ENCODE results near the gene FAM135A. TPM values are rescaled to one million over a fixed set of nuclear protein-coding genes. Genes with fewer than 3 reads are reported as not detected.

The FAM135A gene
- total RNA-seq, 1 donor = 21.0 TPM

DNA sequence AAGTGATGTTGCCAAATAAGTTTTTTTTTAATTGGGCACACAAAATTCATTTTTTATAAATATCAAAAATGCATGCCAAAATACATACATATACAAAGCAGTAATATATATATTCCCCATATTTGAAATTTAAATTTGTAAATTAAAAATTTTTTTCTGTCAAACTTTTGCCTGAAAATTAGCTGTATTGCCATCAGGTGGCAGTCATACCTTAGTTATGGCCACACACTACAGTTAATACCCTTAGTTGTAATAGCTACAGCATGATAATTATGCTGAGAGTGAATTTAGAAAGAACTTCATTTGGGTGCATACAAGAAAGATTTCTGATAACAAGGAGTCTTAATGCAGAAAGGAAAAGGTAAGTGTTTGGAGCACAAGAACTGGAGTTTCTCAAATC is 107.3 kb downstream of the FAM135A start:
- TF ChIP-seq, protein P1, sequence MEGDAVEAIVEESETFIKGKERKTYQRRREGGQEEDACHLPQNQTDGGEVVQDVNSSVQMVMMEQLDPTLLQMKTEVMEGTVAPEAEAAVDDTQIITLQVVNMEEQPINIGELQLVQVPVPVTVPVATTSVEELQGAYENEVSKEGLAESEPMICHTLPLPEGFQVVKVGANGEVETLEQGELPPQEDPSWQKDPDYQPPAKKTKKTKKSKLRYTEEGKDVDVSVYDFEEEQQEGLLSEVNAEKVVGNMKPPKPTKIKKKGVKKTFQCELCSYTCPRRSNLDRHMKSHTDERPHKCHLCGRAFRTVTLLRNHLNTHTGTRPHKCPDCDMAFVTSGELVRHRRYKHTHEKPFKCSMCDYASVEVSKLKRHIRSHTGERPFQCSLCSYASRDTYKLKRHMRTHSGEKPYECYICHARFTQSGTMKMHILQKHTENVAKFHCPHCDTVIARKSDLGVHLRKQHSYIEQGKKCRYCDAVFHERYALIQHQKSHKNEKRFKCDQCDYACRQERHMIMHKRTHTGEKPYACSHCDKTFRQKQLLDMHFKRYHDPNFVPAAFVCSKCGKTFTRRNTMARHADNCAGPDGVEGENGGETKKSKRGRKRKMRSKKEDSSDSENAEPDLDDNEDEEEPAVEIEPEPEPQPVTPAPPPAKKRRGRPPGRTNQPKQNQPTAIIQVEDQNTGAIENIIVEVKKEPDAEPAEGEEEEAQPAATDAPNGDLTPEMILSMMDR (IDR thresholded peaks at IDR 0.05; ENCODE audit: insufficient read depth, low read length) = peak; percentile 35
- peak; percentile 40 for DNase-seq (ENCODE audit: low read depth)
- H3K4me3 ChIP-seq (ENCODE audit: low read depth, low read length) = no peak overlapping the region

DNA sequence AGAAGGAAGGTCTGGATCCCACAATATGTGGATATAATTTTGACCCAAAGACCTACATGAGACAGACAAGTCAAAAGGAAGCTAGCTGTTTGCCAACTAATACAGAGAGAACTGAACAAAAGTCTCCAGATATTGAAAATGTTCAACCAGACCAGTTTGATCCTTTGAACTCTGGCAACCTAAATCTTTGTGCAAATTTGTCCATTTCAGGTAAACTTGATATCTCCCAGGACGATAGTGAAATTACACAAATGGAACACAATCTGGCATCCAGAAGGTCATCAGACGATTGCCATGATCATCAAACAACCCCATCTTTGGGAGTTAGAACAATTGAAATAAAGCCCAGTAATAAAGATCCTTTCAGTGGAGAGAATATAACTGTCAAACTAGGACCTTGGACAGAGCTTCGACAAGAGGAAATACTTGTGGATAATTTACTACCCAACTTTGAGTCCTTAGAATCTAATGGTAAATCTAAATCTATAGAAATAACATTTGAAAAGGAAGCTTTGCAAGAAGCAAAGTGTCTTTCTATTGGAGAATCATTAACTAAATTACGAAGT is 111.5 kb downstream of the FAM135A start:
- TF ChIP-seq, protein P1 (IDR thresholded peaks at IDR 0.05; ENCODE audit: insufficient read depth, low read length) = no peak
- DNase-seq (ENCODE audit: low read depth) = no peak
- H3K4me3 ChIP-seq (ENCODE audit: low read depth, low read length) = no peak overlapping the region

DNA sequence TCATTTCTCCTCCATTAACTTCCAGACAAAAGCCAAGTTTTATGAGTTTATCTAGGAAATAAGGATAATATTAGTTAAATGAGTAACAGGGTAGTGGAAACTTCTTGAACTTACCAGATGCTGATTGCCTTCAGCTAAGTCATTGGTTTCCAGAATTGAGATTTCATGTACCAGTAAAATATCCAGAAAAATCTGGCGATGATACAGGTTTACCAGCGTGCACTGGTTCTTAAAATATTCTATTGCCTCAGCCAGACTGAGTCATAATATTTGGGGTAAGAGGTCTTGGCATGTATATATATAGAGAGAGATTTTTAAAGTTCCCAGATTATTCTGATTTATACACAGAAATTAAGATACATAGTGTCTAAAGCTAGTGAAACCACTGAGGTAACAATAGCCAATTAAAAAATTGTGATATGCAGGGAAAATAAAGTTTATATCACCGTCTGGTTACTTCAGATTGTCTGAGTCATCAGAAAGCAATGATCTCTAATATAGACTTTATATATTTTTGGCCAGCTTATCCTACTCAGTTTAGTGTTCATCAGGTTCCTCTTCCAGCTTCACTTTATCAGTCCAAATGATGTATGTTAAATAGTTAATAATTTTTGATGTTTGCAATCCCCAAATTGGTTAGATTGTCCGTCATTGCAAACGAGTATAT is 113.9 kb downstream of the FAM135A start:
- no peak overlapping the region for H3K4me3 ChIP-seq (ENCODE audit: low read depth, low read length)
- peak; percentile 79 for DNase-seq (ENCODE audit: low read depth)
- TF ChIP-seq, protein P1 (IDR thresholded peaks at IDR 0.05; ENCODE audit: insufficient read depth, low read length) = no peak

DNA sequence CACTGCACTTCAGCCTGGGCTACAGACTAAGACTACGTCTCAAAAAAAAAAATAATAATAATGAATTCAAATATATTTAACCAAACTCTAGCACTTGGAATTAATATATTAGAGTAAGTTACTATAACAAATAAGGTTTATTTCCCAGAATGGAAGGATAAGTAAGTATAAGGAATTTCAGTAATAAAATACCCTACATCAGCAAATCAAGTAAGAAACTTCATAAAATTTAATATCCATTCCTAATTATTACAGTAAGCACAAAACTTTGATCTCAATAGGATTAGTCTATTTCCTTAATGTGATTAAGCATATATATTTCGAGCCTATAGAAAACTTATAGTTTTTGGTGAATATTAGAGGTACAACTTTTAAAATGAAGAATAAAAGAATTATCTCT is 116.7 kb downstream of the FAM135A start:
- no peak for DNase-seq (ENCODE audit: low read depth)
- TF ChIP-seq, protein P1 (IDR thresholded peaks at IDR 0.05; ENCODE audit: insufficient read depth, low read length) = no peak

DNA sequence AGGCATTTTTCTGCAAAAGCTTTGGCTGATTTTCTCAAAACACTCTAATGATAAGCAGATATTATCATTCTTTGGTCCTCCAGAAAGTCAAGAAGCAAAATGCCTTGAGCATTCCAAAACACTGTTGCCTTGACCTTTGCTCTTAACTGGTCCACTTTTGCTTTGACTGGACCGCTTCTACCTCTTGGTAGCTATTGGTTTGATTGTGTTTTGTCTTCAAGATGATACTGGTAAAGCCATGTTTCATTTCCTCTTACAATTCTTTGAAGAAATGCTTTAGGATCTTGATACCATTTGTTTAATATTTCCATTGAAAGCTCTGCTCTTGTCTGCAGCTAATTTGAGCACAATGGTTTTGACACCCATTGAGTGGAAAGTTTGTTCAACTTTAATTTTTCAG is 117.8 kb downstream of the FAM135A start:
- H3K4me3 ChIP-seq (ENCODE audit: low read depth, low read length) = no peak overlapping the region
- no peak for DNase-seq (ENCODE audit: low read depth)
- TF ChIP-seq, protein P1 (IDR thresholded peaks at IDR 0.05; ENCODE audit: insufficient read depth, low read length) = no peak

More for the DNA sequence above, 116.7 kb downstream of the FAM135A start:
- no peak overlapping the region for H3K4me3 ChIP-seq (ENCODE audit: low read depth, low read length)

DNA sequence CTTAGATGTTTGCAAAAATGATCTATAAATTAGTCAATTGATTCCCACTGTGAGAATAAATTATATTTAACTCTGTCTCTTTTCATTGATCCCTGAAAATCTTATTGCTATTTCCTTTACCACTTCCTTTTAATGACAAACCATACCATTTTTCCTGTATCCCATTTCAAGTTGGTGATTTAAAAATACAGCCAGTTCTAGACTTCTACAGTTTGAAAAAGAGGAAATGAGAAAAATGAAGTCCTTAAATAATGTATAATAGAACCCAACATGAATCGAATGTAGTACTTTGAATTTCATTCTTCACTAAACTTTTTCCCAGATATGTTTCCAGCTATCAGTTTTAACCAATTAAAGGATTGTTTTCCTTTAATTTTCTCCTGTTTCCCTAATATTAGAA is 124.0 kb downstream of the FAM135A start:
- no peak overlapping the region for H3K4me3 ChIP-seq (ENCODE audit: low read depth, low read length)
- no peak for DNase-seq (ENCODE audit: low read depth)
- TF ChIP-seq, protein P1 (IDR thresholded peaks at IDR 0.05; ENCODE audit: insufficient read depth, low read length) = no peak

Measured in fibroblast of the aortic adventitia (primary cell).